HG03439 (cell line): ENCODE results near the gene APBB1.

Source experiments
- ATAC-seq: cut with Tn5 transposase; IDR thresholded peaks from one replicate; pipeline ENCODE4 v1.9.1; 2021; ENCODE audit warnings: mild to moderate bottlenecking, moderate library complexity; ENCODE audit not compliant: unreplicated experiment

APBB1 gene

GRCh38 chr11:6419009-6419631 is at the start of gene APBB1:
APBB1 (minus strand) TSS chr11:6419094; CDS start chr11:6411347, 7,747 bp downstream.
- ATAC-seq = no peak

GRCh38 chr11:6459099-6459450 is 40.2 kb upstream of the APBB1 start:
- no peak for ATAC-seq

GRCh38 chr11:6458352-6459098 is 39.6 kb upstream of the APBB1 start:
- ATAC-seq = no peak

GRCh38 chr11:6457581-6458320 is 38.9 kb upstream of the APBB1 start:
- ATAC-seq = no peak

- no peak for ATAC-seq
Measured at GRCh38 chr11:6456361-6457073, 37.6 kb upstream of the APBB1 start.

- no peak for ATAC-seq
Measured at GRCh38 chr11:6455070-6455469, 36.2 kb upstream of the APBB1 start.

GRCh38 chr11:6453152-6453551 is 34.3 kb upstream of the APBB1 start:
- no peak for ATAC-seq

- no peak for ATAC-seq
Measured at GRCh38 chr11:6452219-6452618, 33.3 kb upstream of the APBB1 start.

- no peak for ATAC-seq
Measured at GRCh38 chr11:6448574-6448973, 29.7 kb upstream of the APBB1 start.

GRCh38 chr11:6443269-6444003 is 24.5 kb upstream of the APBB1 start:
- peak; percentile 80 for ATAC-seq

GRCh38 chr11:6442441-6442840 is 23.5 kb upstream of the APBB1 start:
- ATAC-seq = no peak

GRCh38 chr11:6440906-6441358 is 22.0 kb upstream of the APBB1 start, which contains the start of gene HPX:
HPX (minus strand) TSS chr11:6440987; CDS start chr11:6440963, 24 bp downstream.
- ATAC-seq = no peak

- ATAC-seq = no peak
Measured at GRCh38 chr11:6438979-6439571, 20.2 kb upstream of the APBB1 start.

- no peak for ATAC-seq
Measured at GRCh38 chr11:6437993-6438392, 19.1 kb upstream of the APBB1 start.

GRCh38 chr11:6437423-6437822 is 18.5 kb upstream of the APBB1 start:
- no peak for ATAC-seq

GRCh38 chr11:6433998-6434660 is 15.2 kb upstream of the APBB1 start:
- ATAC-seq = no peak

- no peak for ATAC-seq
Measured at GRCh38 chr11:6431861-6432260, 13.0 kb upstream of the APBB1 start.

GRCh38 chr11:6427516-6427915 is 8.6 kb upstream of the APBB1 start:
- ATAC-seq = no peak

- no peak for ATAC-seq
Measured at GRCh38 chr11:6420677-6421076, 1.8 kb upstream of the APBB1 start.
